ENCODE results near the gene DLEC1.
"Not testable (repeated sequence)": the region's sequence is repeated elsewhere in the genome, so short reads cannot be mapped to it uniquely, and the experiment has no call there.

DLEC1 gene

GRCh38 chr3:38046821-38047220, 7.8 kb downstream of the DLEC1 start:
- H3K36me3 ChIP-seq (ENCODE audit: insufficient read depth, low read length), result no peaks in the 10 kb centered on the region
- WGBS, result 100% methylated on average over 1 of the region's 2 CpGs
- H3K27ac ChIP-seq (ENCODE audit: low read depth, low read length), result no peak overlapping the region
- no peak overlapping the region for H3K9ac ChIP-seq (ENCODE audit: low read depth, low read length)
- H3K27me3 ChIP-seq (ENCODE audit: insufficient read depth, low read length), result 0 out of 2 replicates have a peak, but pooled peaks cover 2% of the 10 kb centered on the region
- H3K4me1 ChIP-seq (ENCODE audit: insufficient read depth, low read length), result no peaks in the 10 kb centered on the region
- H3K4me3 ChIP-seq (ENCODE audit: low read length), result no peak overlapping the region
- peaks cover 2% of the 10 kb centered on the region; the same call in 1 of the 2 replicates for H3K9me3 ChIP-seq (ENCODE audit: insufficient read depth, low read depth, low read length)

- no peak overlapping the region for H3K27ac ChIP-seq (ENCODE audit: low read depth, low read length)
- H3K4me1 ChIP-seq (ENCODE audit: insufficient read depth, low read length), result no peaks in the 10 kb centered on the region
- 87% methylated on average over 2 of the region's 2 CpGs for WGBS
- no peaks in the 10 kb centered on the region for H3K36me3 ChIP-seq (ENCODE audit: insufficient read depth, low read length)
- no peak overlapping the region for H3K9ac ChIP-seq (ENCODE audit: low read depth, low read length)
- peaks cover 9% of the 10 kb centered on the region; the same call in 1 of the 2 replicates for H3K9me3 ChIP-seq (ENCODE audit: insufficient read depth, low read depth, low read length)
- H3K27me3 ChIP-seq (ENCODE audit: insufficient read depth, low read length), result peaks cover 2% of the 10 kb centered on the region; the same call in 1 of the 2 replicates
- H3K4me3 ChIP-seq (ENCODE audit: low read length), result no peak overlapping the region
Measured at GRCh38 chr3:38047896-38048295, 8.9 kb downstream of the DLEC1 start.

GRCh38 chr3:38049358-38050126, 10.5 kb downstream of the DLEC1 start:
- Histone ChIP-seq H3K36me3 (ENCODE audit: insufficient read depth, low read length) (no peaks in the 10 kb centered on the region), H3K9ac (ENCODE audit: low read depth, low read length) (no peak overlapping the region), H3K9me3 (ENCODE audit: insufficient read depth, low read depth, low read length) (peaks cover 9% of the 10 kb centered on the region; the same call in 1 of the 2 replicates), H3K4me3 (ENCODE audit: low read length) (no peak overlapping the region), H3K4me1 (ENCODE audit: insufficient read depth, low read length) (no peaks in the 10 kb centered on the region), H3K27ac (ENCODE audit: low read depth, low read length) (no peak overlapping the region), H3K27me3 (ENCODE audit: insufficient read depth, low read length) (peaks cover 2% of the 10 kb centered on the region; the same call in 1 of the 2 replicates)
- 96% methylated on average over 4 of the region's 4 CpGs for WGBS

GRCh38 chr3:38051131-38051530, 12.1 kb downstream of the DLEC1 start:
- Histone ChIP-seq H3K27ac (ENCODE audit: low read depth, low read length) (no peak overlapping the region), H3K27me3 (ENCODE audit: insufficient read depth, low read length) (no peaks in the 10 kb centered on the region; the same call in 1 of the 2 replicates), H3K9ac (ENCODE audit: low read depth, low read length) (no peak overlapping the region), H3K9me3 (ENCODE audit: insufficient read depth, low read depth, low read length) (peaks cover 9% of the 10 kb centered on the region; the same call in 1 of the 2 replicates), H3K36me3 (ENCODE audit: insufficient read depth, low read length) (no peaks in the 10 kb centered on the region), H3K4me3 (ENCODE audit: low read length) (no peak overlapping the region), H3K4me1 (ENCODE audit: insufficient read depth, low read length) (no peaks in the 10 kb centered on the region)
- WGBS, result 88% methylated on average over 13 of the region's 13 CpGs

- not testable (repeated sequence) for H3K4me1 ChIP-seq (ENCODE audit: insufficient read depth, low read length); H3K27ac ChIP-seq (ENCODE audit: low read depth, low read length); H3K27me3 ChIP-seq (ENCODE audit: insufficient read depth, low read length); H3K36me3 ChIP-seq (ENCODE audit: insufficient read depth, low read length); H3K9me3 ChIP-seq (ENCODE audit: insufficient read depth, low read depth, low read length); H3K4me3 ChIP-seq (ENCODE audit: low read length); H3K9ac ChIP-seq (ENCODE audit: low read depth, low read length)
- 95% methylated on average over 29 of the region's 32 CpGs for WGBS
Measured at GRCh38 chr3:38053286-38053685, 14.3 kb downstream of the DLEC1 start.

- 94% methylated on average over 4 of the region's 9 CpGs for WGBS
- not testable (repeated sequence) for H3K27me3 ChIP-seq (ENCODE audit: insufficient read depth, low read length); H3K9me3 ChIP-seq (ENCODE audit: insufficient read depth, low read depth, low read length); H3K27ac ChIP-seq (ENCODE audit: low read depth, low read length); H3K36me3 ChIP-seq (ENCODE audit: insufficient read depth, low read length); H3K4me3 ChIP-seq (ENCODE audit: low read length); H3K4me1 ChIP-seq (ENCODE audit: insufficient read depth, low read length); H3K9ac ChIP-seq (ENCODE audit: low read depth, low read length)
Measured at GRCh38 chr3:38053813-38054498, 14.9 kb downstream of the DLEC1 start.

GRCh38 chr3:38054499-38055001, 15.5 kb downstream of the DLEC1 start:
- Histone ChIP-seq H3K4me3 (ENCODE audit: low read length) (no peak overlapping the region), H3K27ac (ENCODE audit: low read depth, low read length) (no peak overlapping the region), H3K9ac (ENCODE audit: low read depth, low read length) (no peak overlapping the region), H3K36me3 (ENCODE audit: insufficient read depth, low read length) (no peaks in the 10 kb centered on the region), H3K27me3 (ENCODE audit: insufficient read depth, low read length) (no peaks in the 10 kb centered on the region; the same call in 1 of the 2 replicates), H3K4me1 (ENCODE audit: insufficient read depth, low read length) (no peaks in the 10 kb centered on the region), H3K9me3 (ENCODE audit: insufficient read depth, low read depth, low read length) (peaks cover 9% of the 10 kb centered on the region; the same call in 1 of the 2 replicates)
- WGBS, result 83% methylated on average over 3 of the region's 3 CpGs

GRCh38 chr3:38059148-38059547, 20.1 kb downstream of the DLEC1 start:
- no peak overlapping the region for H3K4me3 ChIP-seq (ENCODE audit: low read length)
- H3K9me3 ChIP-seq (ENCODE audit: insufficient read depth, low read depth, low read length), result no peaks in the 10 kb centered on the region
- H3K27me3 ChIP-seq (ENCODE audit: insufficient read depth, low read length), result no peaks in the 10 kb centered on the region
- 91% methylated on average over 2 of the region's 2 CpGs for WGBS
- no peak overlapping the region for H3K9ac ChIP-seq (ENCODE audit: low read depth, low read length)
- no peaks in the 10 kb centered on the region for H3K36me3 ChIP-seq (ENCODE audit: insufficient read depth, low read length)
- no peak overlapping the region for H3K27ac ChIP-seq (ENCODE audit: low read depth, low read length)
- H3K4me1 ChIP-seq (ENCODE audit: insufficient read depth, low read length), result no peaks in the 10 kb centered on the region

- H3K27me3 ChIP-seq (ENCODE audit: insufficient read depth, low read length), result no peaks in the 10 kb centered on the region
- no peak overlapping the region for H3K9ac ChIP-seq (ENCODE audit: low read depth, low read length)
- no peak overlapping the region for H3K4me3 ChIP-seq (ENCODE audit: low read length)
- 91% methylated on average over 7 of the region's 7 CpGs for WGBS
- no peak overlapping the region for H3K27ac ChIP-seq (ENCODE audit: low read depth, low read length)
- no peaks in the 10 kb centered on the region for H3K4me1 ChIP-seq (ENCODE audit: insufficient read depth, low read length)
- no peaks in the 10 kb centered on the region for H3K9me3 ChIP-seq (ENCODE audit: insufficient read depth, low read depth, low read length)
- H3K36me3 ChIP-seq (ENCODE audit: insufficient read depth, low read length), result no peaks in the 10 kb centered on the region
Measured at GRCh38 chr3:38059591-38059990, 20.6 kb downstream of the DLEC1 start.

GRCh38 chr3:38062809-38063208, 23.8 kb downstream of the DLEC1 start:
- no peaks in the 10 kb centered on the region for H3K27me3 ChIP-seq (ENCODE audit: insufficient read depth, low read length)
- WGBS, result 88% methylated on average over 2 of the region's 2 CpGs

GRCh38 chr3:38064453-38064852, 25.4 kb downstream of the DLEC1 start:
- H3K9ac ChIP-seq (ENCODE audit: low read depth, low read length); H3K4me1 ChIP-seq (ENCODE audit: insufficient read depth, low read length); H3K9me3 ChIP-seq (ENCODE audit: insufficient read depth, low read depth, low read length); H3K4me3 ChIP-seq (ENCODE audit: low read length); H3K27me3 ChIP-seq (ENCODE audit: insufficient read depth, low read length); H3K36me3 ChIP-seq (ENCODE audit: insufficient read depth, low read length); H3K27ac ChIP-seq (ENCODE audit: low read depth, low read length): not testable (repeated sequence)
- 93% methylated on average over 29 of the region's 32 CpGs for WGBS

More at GRCh38 chr3:38062809-38063208, 23.8 kb downstream of the DLEC1 start:
- Histone ChIP-seq H3K4me1 (ENCODE audit: insufficient read depth, low read length) (no peaks in the 10 kb centered on the region), H3K4me3 (ENCODE audit: low read length) (no peak overlapping the region), H3K27ac (ENCODE audit: low read depth, low read length) (no peak overlapping the region), H3K9me3 (ENCODE audit: insufficient read depth, low read depth, low read length) (peaks cover 7% of the 10 kb centered on the region; the same call in 1 of the 2 replicates), H3K9ac (ENCODE audit: low read depth, low read length) (no peak overlapping the region), H3K36me3 (ENCODE audit: insufficient read depth, low read length) (no peaks in the 10 kb centered on the region)

Data from HUES64 (cell line).